ENCODE results near the gene GRM4. TPM values are rescaled to one million over a fixed set of nuclear protein-coding genes. Genes with fewer than 3 reads are reported as not detected.

GRM4 gene
- total and polyA plus RNA-seq, 5 donors from 2014 or later: not detected

GRCh38 chr6:34027939-34028441 is 117.9 kb downstream of the GRM4 start:
- H3K27ac ChIP-seq (ENCODE audit: insufficient read depth, low read length, poor library complexity, severe bottlenecking): no peak overlapping the region
- no peaks in the 10 kb centered on the region for H3K4me1 ChIP-seq (ENCODE audit: control insufficient read depth, insufficient read depth, low read length, poor library complexity, severe bottlenecking)
- no peaks in the 10 kb centered on the region for H3K36me3 Mint-ChIP-seq
- H3K4me3 ChIP-seq (ENCODE audit: low read depth, low read length): no peak overlapping the region
- H3K27me3 Mint-ChIP-seq: peaks cover 10% of the 10 kb centered on the region
- H3K36me3 ChIP-seq (ENCODE audit: control insufficient read depth, insufficient read depth, low read length): no peaks in the 10 kb centered on the region
- no peak for ATAC-seq (ENCODE audit: low read depth in 2 of 2)
- no peaks in the 10 kb centered on the region for H3K9me3 ChIP-seq (ENCODE audit: control insufficient read depth in 2 of 2, low read length in 2 of 2)
- DNase-seq: no peak
- H3K9me3 Mint-ChIP-seq: peaks cover 0 to 1% (median 0%) of the 10 kb centered on the region in 7 donors
- H3K4me1 Mint-ChIP-seq: no peaks in the 10 kb centered on the region
- no peak overlapping the region for H3K27ac Mint-ChIP-seq
- no peaks in the 10 kb centered on the region for H3K27me3 ChIP-seq (ENCODE audit: control insufficient read depth, insufficient read depth, low read length)
- H3K4me3 Mint-ChIP-seq: no peak overlapping the region

- Histone ChIP-seq H3K36me3 (ENCODE audit: control insufficient read depth, insufficient read depth, low read length) (no peaks in the 10 kb centered on the region), H3K27me3 (ENCODE audit: control insufficient read depth, insufficient read depth, low read length) (no peaks in the 10 kb centered on the region), H3K4me3 (ENCODE audit: low read depth, low read length) (no peak overlapping the region), H3K27ac (ENCODE audit: insufficient read depth, low read length, poor library complexity, severe bottlenecking) (no peak overlapping the region), H3K9me3 (ENCODE audit: control insufficient read depth in 2 of 2, low read length in 2 of 2) (no peaks in the 10 kb centered on the region), H3K4me1 (ENCODE audit: control insufficient read depth, insufficient read depth, low read length, poor library complexity, severe bottlenecking) (no peaks in the 10 kb centered on the region)
- DNase-seq (peak; percentile 35 to 56 (median 43)), ATAC-seq (ENCODE audit: low read depth in 2 of 2) (peak; percentile 40 to 51)
- Mint-ChIP-seq H3K27ac (no peak overlapping the region), H3K4me3 (no peak overlapping the region), H3K4me1 (no peaks in the 10 kb centered on the region), H3K36me3 (no peaks in the 10 kb centered on the region), H3K9me3 (peaks cover 0 to 1% (median 0%) of the 10 kb centered on the region in 7 donors), H3K27me3 (peaks cover 7% of the 10 kb centered on the region)
Measured at GRCh38 chr6:34027445-34027936, 118.4 kb downstream of the GRM4 start.

GRCh38 chr6:34025861-34026260 is 120.0 kb downstream of the GRM4 start:
- no peak overlapping the region for H3K4me3 Mint-ChIP-seq
- no peak overlapping the region for H3K4me3 ChIP-seq (ENCODE audit: low read depth, low read length)
- H3K27me3 Mint-ChIP-seq: peaks cover 4% of the 10 kb centered on the region
- H3K36me3 ChIP-seq (ENCODE audit: control insufficient read depth, insufficient read depth, low read length): no peaks in the 10 kb centered on the region
- no peak overlapping the region for H3K27ac Mint-ChIP-seq
- H3K4me1 Mint-ChIP-seq: no peaks in the 10 kb centered on the region
- ATAC-seq (ENCODE audit: low read depth in 2 of 2): no peak
- peaks cover 0 to 2% (median 0%) of the 10 kb centered on the region in 7 donors for H3K9me3 Mint-ChIP-seq
- no peak for DNase-seq
- H3K27me3 ChIP-seq (ENCODE audit: control insufficient read depth, insufficient read depth, low read length): no peaks in the 10 kb centered on the region
- no peaks in the 10 kb centered on the region for H3K4me1 ChIP-seq (ENCODE audit: control insufficient read depth, insufficient read depth, low read length, poor library complexity, severe bottlenecking)
- no peak overlapping the region for H3K27ac ChIP-seq (ENCODE audit: insufficient read depth, low read length, poor library complexity, severe bottlenecking)
- no peaks in the 10 kb centered on the region for H3K36me3 Mint-ChIP-seq
- H3K9me3 ChIP-seq (ENCODE audit: control insufficient read depth in 2 of 2, low read length in 2 of 2): no peaks in the 10 kb centered on the region

- Histone ChIP-seq H3K4me3 (ENCODE audit: low read depth, low read length) (no peak overlapping the region), H3K36me3 (ENCODE audit: control insufficient read depth, insufficient read depth, low read length) (no peaks in the 10 kb centered on the region), H3K27ac (ENCODE audit: insufficient read depth, low read length, poor library complexity, severe bottlenecking) (no peak overlapping the region), H3K27me3 (ENCODE audit: control insufficient read depth, insufficient read depth, low read length) (no peaks in the 10 kb centered on the region), H3K4me1 (ENCODE audit: control insufficient read depth, insufficient read depth, low read length, poor library complexity, severe bottlenecking) (no peaks in the 10 kb centered on the region), H3K9me3 (ENCODE audit: control insufficient read depth in 2 of 2, low read length in 2 of 2) (no peaks in the 10 kb centered on the region)
- Mint-ChIP-seq H3K4me3 (no peak overlapping the region), H3K4me1 (no peaks in the 10 kb centered on the region), H3K36me3 (no peaks in the 10 kb centered on the region), H3K27me3 (peaks cover 4% of the 10 kb centered on the region), H3K9me3 (peaks cover 0 to 2% (median 0%) of the 10 kb centered on the region in 7 donors), H3K27ac (no peak overlapping the region)
- no peak for ATAC-seq (ENCODE audit: low read depth in 2 of 2)
- no peak for DNase-seq
Measured at GRCh38 chr6:34025112-34025807, 120.6 kb downstream of the GRM4 start.

- H3K27me3 ChIP-seq (ENCODE audit: control insufficient read depth, insufficient read depth, low read length): no peaks in the 10 kb centered on the region
- ATAC-seq (ENCODE audit: low read depth in 2 of 2) (no peak), DNase-seq (no peak)
- H3K27ac ChIP-seq (ENCODE audit: insufficient read depth, low read length, poor library complexity, severe bottlenecking): no peak overlapping the region
- no peaks in the 10 kb centered on the region for H3K9me3 ChIP-seq (ENCODE audit: control insufficient read depth in 2 of 2, low read length in 2 of 2)
- Mint-ChIP-seq H3K4me1 (no peaks in the 10 kb centered on the region), H3K27ac (peak overlapping the region in 1 of 3 donors; percentile 42), H3K36me3 (no peaks in the 10 kb centered on the region), H3K27me3 (peaks cover 7% of the 10 kb centered on the region), H3K9me3 (peaks cover 0 to 2% (median 0%) of the 10 kb centered on the region in 7 donors), H3K4me3 (no peak overlapping the region)
- H3K4me3 ChIP-seq (ENCODE audit: low read depth, low read length): no peak overlapping the region
- no peaks in the 10 kb centered on the region for H3K4me1 ChIP-seq (ENCODE audit: control insufficient read depth, insufficient read depth, low read length, poor library complexity, severe bottlenecking)
- H3K36me3 ChIP-seq (ENCODE audit: control insufficient read depth, insufficient read depth, low read length): no peaks in the 10 kb centered on the region
Measured at GRCh38 chr6:34022873-34023255, 123.0 kb downstream of the GRM4 start.

- H3K4me1 ChIP-seq (ENCODE audit: control insufficient read depth, insufficient read depth, low read length, poor library complexity, severe bottlenecking): no peaks in the 10 kb centered on the region
- no peak for DNase-seq
- H3K9me3 ChIP-seq (ENCODE audit: control insufficient read depth in 2 of 2, low read length in 2 of 2): no peaks in the 10 kb centered on the region
- no peak for ATAC-seq (ENCODE audit: low read depth in 2 of 2)
- no peak overlapping the region for H3K4me3 Mint-ChIP-seq
- no peak overlapping the region for H3K4me3 ChIP-seq (ENCODE audit: low read depth, low read length)
- no peaks in the 10 kb centered on the region for H3K27me3 ChIP-seq (ENCODE audit: control insufficient read depth, insufficient read depth, low read length)
- no peaks in the 10 kb centered on the region for H3K36me3 ChIP-seq (ENCODE audit: control insufficient read depth, insufficient read depth, low read length)
- H3K27ac ChIP-seq (ENCODE audit: insufficient read depth, low read length, poor library complexity, severe bottlenecking): no peak overlapping the region
- H3K9me3 Mint-ChIP-seq: peaks cover 0 to 2% (median 0%) of the 10 kb centered on the region in 7 donors
- H3K27ac Mint-ChIP-seq: peak overlapping the region in 1 of 3 donors; percentile 72
- H3K36me3 Mint-ChIP-seq: no peaks in the 10 kb centered on the region
- H3K27me3 Mint-ChIP-seq: peaks cover 7% of the 10 kb centered on the region
- no peaks in the 10 kb centered on the region for H3K4me1 Mint-ChIP-seq
Measured at GRCh38 chr6:34022250-34022872, 123.5 kb downstream of the GRM4 start.

- no peak for ATAC-seq (ENCODE audit: low read depth in 2 of 2)
- peaks cover 0 to 2% (median 0%) of the 10 kb centered on the region in 7 donors for H3K9me3 Mint-ChIP-seq
- Histone ChIP-seq H3K4me1 (ENCODE audit: control insufficient read depth, insufficient read depth, low read length, poor library complexity, severe bottlenecking) (no peaks in the 10 kb centered on the region), H3K4me3 (ENCODE audit: low read depth, low read length) (no peak overlapping the region), H3K27ac (ENCODE audit: insufficient read depth, low read length, poor library complexity, severe bottlenecking) (no peak overlapping the region), H3K36me3 (ENCODE audit: control insufficient read depth, insufficient read depth, low read length) (no peaks in the 10 kb centered on the region), H3K27me3 (ENCODE audit: control insufficient read depth, insufficient read depth, low read length) (no peaks in the 10 kb centered on the region), H3K9me3 (ENCODE audit: control insufficient read depth in 2 of 2, low read length in 2 of 2) (no peaks in the 10 kb centered on the region)
- peak overlapping the region in 1 of 3 donors; percentile 72 for H3K27ac Mint-ChIP-seq
- no peaks in the 10 kb centered on the region for H3K4me1 Mint-ChIP-seq
- H3K27me3 Mint-ChIP-seq: peaks cover 7% of the 10 kb centered on the region
- DNase-seq: no peak
- H3K4me3 Mint-ChIP-seq: no peak overlapping the region
- H3K36me3 Mint-ChIP-seq: no peaks in the 10 kb centered on the region
Measured at GRCh38 chr6:34021554-34022190, 124.2 kb downstream of the GRM4 start.

Measured in CD4-positive, CD25-positive, alpha-beta regulatory T cell (primary cell).